Cardiac muscle cell (in vitro differentiated cells and primary cell): ENCODE measurements around the gene PPM1N. TPM values are rescaled to one million over a fixed set of nuclear protein-coding genes. Genes with fewer than 3 reads are reported as not detected.

Source experiments
- DNase-seq, 2 donors: peaks; one replicate each; pipeline versions ENCODE4 v3.0.0 to v3.0.0-alpha.2; 2010 to 2017; ENCODE audit warnings: low read depth in 1 of 2, low spot score in 1 of 2
- H3K27ac ChIP-seq: fragments of 200-600 bp; sonication (generic); 2 replicates; pipeline ENCODE4 v1.5.1; 2016
- H3K27me3 ChIP-seq: fragments of 200-600 bp; sonication (generic); 2 replicates; pipeline ENCODE4 v1.6.0; 2016; ENCODE audit warnings: control low read depth
- H3K36me3 ChIP-seq: fragments of 200-600 bp; sonication (generic); 2 replicates; pipeline ENCODE4 v1.5.1; 2016; ENCODE audit warnings: control low read depth
- H3K4me1 ChIP-seq: fragments of 200-600 bp; sonication (generic); 2 replicates; pipeline ENCODE4 v1.8.1; 2017; ENCODE audit warnings: low read depth, mild to moderate bottlenecking, mixed run types
- H3K4me3 ChIP-seq: fragments of 200-600 bp; sonication (generic); 2 replicates; pipeline ENCODE4 v1.5.1; 2016; ENCODE audit warnings: mild to moderate bottlenecking
- H3K9me3 ChIP-seq: fragments of 200-600 bp; sonication (generic); 2 replicates; pipeline ENCODE4 v1.5.1; 2017; ENCODE audit warnings: low read depth, mild to moderate bottlenecking, control low read depth
- CTCF ChIP-seq: IDR thresholded peaks from 2 replicates; pipeline ENCODE4 v1.5.1; 2012; ENCODE audit warnings: low read depth, mild to moderate bottlenecking, low read length
- polyA plus RNA-seq: library from polyadenylated mRNA; unstranded; fragments of >200 nt; fragmentation: Nextera tagmentation; extraction: Ambion mirVana; gene quantifications from 2 replicates; pipeline ENCODE4 v1.2.1, GENCODE V29; 2016
- total RNA-seq: library from RNA; depleted of rRNA; stranded (reverse); fragments of >200 nt; gene quantifications from 2 replicates; pipeline ENCODE4 v1.2.3, GENCODE V29; 2016

Gene PPM1N
- total and polyA plus RNA-seq, 2 experiments from 2014 or later, result 1.2 to 2.9 TPM

- Histone ChIP-seq H3K27me3 (no peaks in the 10 kb centered on the region), H3K36me3 (peaks cover 25% of the 10 kb centered on the region), H3K4me3 (no peak overlapping the region), H3K27ac (no peak overlapping the region), H3K4me1 (no peaks in the 10 kb centered on the region), H3K9me3 (no peaks in the 10 kb centered on the region)
- DNase-seq, result no peak
- no peak for TF ChIP-seq CTCF
These were observed 19.0 kb downstream of the PPM1N start for GRCh38 chr19:45517238-45517637.

GRCh38 chr19:45517641-45518468 lies 19.6 kb downstream of the PPM1N start:
- H3K9me3 ChIP-seq, result no peaks in the 10 kb centered on the region
- H3K27ac ChIP-seq, result no peak overlapping the region
- H3K4me1 ChIP-seq, result no peaks in the 10 kb centered on the region
- H3K36me3 ChIP-seq, result peaks cover 30% of the 10 kb centered on the region
- TF ChIP-seq CTCF, result no peak
- DNase-seq, result no peak
- no peaks in the 10 kb centered on the region for H3K27me3 ChIP-seq
- H3K4me3 ChIP-seq, result no peak overlapping the region

- H3K4me3 ChIP-seq, result no peak overlapping the region
- H3K9me3 ChIP-seq, result no peaks in the 10 kb centered on the region
- peaks cover 30% of the 10 kb centered on the region for H3K36me3 ChIP-seq
- DNase-seq, result no peak
- TF ChIP-seq CTCF, result no peak
- H3K27me3 ChIP-seq, result no peaks in the 10 kb centered on the region
- no peak overlapping the region for H3K27ac ChIP-seq
- H3K4me1 ChIP-seq, result no peaks in the 10 kb centered on the region
These were observed 20.2 kb downstream of the PPM1N start for GRCh38 chr19:45518469-45518826.

- Histone ChIP-seq H3K36me3 (peaks cover 37% of the 10 kb centered on the region), H3K4me3 (no peak overlapping the region), H3K4me1 (no peaks in the 10 kb centered on the region), H3K27ac (no peak overlapping the region), H3K9me3 (no peaks in the 10 kb centered on the region), H3K27me3 (no peaks in the 10 kb centered on the region)
- TF ChIP-seq CTCF, result no peak
- DNase-seq, result no peak
These were observed 24.0 kb downstream of the PPM1N start for GRCh38 chr19:45522010-45522941.

GRCh38 chr19:45523642-45524256 lies 25.5 kb downstream of the PPM1N start:
- Histone ChIP-seq H3K9me3 (no peaks in the 10 kb centered on the region), H3K4me3 (no peak overlapping the region), H3K27ac (no peak overlapping the region), H3K36me3 (peaks cover 26% of the 10 kb centered on the region), H3K4me1 (no peaks in the 10 kb centered on the region), H3K27me3 (no peaks in the 10 kb centered on the region)
- TF ChIP-seq CTCF, result peak; percentile 90
- peak; percentile 89 to 92 for DNase-seq
